ENCODE data around the gene PMEPA1.

- TF ChIP-seq CTCF (IDR thresholded peaks at IDR 0.05), result no peak
- no peak for TF ChIP-seq EZH2 (IDR thresholded peaks at IDR 0.05; ENCODE audit: borderline replicate concordance, insufficient read depth, low read depth, low read length, poor library complexity, severe bottlenecking)
These were observed 59.5 kb downstream of the PMEPA1 start for GRCh38 chr20:57650266-57650665.
